HG03103 (cell line): ENCODE results near the gene MYT1.

Experiments used
- ATAC-seq: cut with Tn5 transposase; IDR thresholded peaks from one replicate; pipeline ENCODE4 v1.9.1; 2021; ENCODE audit warnings: low read depth; ENCODE audit not compliant: unreplicated experiment

MYT1 gene

GRCh38 chr20:64139199-64140060 is 24.8 kb upstream of the MYT1 start:
- ATAC-seq = no peak

DNA sequence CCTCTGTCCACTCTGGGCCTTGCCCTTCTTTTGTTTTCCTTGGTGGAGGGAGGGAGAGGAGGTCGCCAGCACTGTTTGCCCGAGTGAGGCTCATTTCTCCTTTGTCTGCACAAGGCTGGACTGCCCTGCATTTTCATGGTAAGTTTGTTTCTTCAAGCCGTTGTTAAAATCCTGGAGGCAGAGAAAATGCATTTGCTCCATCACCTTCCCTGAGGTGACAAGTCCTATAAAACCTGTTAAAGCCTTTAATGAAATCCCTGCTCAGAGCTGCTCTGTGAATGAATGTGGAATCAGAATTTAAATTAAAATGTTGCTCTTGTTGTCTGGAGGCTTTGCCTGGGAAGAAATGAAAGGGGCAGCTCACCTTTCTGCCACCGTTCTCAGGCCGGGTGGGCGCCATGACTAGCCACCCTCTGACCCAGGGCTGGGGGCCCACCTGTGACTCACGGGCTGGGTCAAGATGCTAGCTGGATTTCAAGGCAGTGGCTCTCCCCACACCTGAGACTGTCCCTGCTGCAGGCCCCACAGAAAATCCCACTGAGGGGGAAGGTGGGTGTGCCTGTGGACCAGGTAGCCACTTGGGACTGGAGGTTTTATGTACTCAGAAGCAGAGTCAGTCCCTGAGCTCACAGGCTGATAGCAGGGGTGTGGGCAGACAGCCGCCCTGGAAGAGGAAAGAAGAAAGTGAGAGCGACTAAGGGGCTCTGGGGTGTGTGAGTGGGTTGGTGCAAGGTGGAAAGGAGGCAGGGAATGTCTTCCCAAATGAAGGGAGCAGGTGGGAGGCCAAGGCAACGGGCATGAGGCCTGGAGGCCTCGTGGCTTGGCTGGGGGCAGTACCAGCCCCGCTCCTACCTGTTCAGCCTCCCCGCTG is 24.0 kb upstream of the MYT1 start:
- no peak for ATAC-seq

DNA sequence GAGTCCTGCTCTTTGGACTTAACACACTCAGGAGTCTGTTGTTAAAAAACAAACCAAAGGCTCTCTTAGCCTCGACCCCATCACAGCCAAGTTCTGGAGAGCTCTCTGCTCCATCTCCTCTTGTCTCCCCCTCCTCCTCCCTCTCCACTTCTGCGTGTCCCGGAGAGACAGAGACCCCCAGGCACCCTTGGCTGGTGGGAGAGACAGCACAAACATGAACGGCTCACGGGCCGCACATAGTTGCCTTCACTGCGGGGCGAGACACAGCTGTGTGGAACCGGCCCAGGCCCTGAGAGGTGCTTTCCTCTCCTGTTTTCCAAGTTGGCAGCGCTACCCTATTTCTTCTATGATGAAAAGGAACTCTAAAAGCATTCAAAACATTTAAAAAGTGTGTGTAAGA is 23.3 kb upstream of the MYT1 start:
- no peak for ATAC-seq

- no peak for ATAC-seq
Observed at GRCh38 chr20:64142590-64142989, 21.7 kb upstream of the MYT1 start.

DNA sequence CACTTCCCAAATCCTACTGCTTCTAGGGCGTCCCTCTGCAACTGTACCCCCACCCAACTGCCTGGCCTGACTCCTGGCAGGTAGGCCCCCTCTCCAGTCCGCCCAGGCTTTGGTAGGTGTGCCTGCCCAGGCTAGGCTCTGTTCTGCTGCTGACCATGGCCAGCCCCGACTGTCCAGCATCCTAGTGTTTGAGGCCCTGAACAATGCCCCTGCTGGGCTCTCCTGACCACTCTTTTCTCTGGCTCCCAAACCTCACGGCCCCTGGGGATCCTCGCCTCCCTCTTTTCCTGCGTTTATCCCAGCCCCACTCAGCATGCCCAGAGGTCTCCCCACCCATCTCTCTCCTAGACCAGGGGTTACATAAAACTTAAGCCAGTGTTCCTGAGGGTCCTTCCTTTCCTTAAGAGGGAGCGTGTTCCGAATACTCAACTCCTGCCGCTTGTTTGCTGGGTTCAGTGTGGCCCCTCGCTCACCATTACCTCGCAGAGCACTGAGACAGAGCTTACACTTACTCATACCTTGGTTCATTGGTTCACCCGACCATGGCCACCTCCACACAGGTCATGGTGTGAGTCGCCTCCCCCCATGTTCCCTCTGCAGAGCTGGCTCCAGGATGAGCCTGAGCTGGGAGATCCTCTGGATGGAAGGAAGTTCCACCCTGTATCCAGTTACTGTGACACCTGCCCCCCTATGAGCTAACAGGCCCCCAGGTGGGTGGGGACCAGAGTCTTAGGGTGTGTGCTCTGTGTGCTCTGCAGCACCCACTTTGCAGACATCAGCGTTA is 21.0 kb upstream of the MYT1 start:
- ATAC-seq = no peak

DNA sequence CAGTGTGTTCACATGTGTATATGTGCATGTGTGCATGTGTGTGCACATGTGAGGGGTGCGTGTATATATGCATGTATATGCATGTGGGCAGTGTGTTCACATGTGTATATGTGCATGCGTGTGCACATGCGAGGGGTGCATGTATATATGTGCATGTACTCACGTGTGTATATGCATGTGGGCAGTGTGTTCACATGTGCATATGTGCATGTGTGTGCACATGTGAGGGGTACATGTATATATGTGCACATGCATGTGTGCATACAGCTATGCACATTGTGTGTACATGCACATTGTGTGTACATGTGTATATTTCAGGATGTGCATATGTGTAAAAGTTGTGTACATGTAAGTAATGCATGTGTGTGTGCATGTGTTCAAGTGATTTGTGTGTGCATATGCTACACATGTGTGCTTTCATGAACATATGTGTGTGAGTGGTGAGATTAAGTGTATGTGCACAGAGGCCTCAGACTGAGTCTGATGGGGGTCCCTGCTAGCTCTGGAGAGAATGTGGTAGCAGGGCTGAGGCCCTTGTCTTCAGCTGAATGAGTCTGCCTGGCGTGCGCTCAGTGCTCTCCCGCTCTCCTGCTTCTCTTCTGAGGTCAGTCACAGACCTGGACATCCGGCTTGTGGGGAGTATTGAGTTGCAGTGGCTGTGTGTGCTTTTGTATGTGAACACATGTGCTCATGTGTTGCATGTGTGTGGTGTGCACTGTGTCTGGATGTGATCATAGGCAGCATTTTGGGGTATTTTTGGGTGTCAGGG is 19.9 kb upstream of the MYT1 start:
- no peak for ATAC-seq

DNA sequence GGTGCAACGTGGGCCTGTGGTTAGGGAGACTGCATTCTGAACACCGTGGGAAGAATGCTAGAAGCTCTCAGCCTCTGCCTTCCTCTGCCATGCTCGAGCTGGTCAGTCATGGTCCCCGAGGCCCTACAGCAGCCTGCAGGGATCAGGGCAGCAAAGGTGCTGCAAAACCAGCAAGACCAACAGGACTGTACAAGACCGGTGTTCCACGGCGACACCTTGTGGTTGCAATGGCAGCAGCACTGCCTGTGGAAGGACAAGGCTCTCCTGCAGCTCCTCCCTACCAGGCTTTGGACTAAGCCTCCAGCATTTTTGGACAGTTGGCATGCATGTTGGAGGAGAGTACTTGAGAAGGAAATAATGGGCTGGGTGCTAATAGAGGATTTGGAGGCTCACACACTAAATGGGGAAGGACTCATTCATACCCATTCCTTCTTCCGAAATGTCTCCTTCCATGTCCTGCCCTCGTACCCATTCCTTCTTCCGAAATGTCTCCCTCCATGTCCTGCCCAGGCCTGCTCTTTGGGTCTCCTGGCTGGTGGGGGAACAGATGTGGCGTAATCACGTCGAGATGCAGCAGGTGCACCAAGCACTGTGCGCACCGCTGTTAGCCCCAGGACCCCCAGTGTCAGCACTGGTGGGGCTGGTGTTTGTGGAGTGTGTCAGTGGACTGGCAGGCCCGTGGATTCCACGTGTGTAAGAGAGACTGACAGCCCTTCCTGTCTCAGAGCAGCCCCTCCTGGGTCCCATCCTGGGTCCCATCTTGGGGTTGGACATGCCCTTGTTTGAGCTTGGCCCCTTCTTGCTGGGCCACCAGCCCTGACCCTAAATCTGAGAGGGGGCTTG is 18.6 kb upstream of the MYT1 start:
- no peak for ATAC-seq

DNA sequence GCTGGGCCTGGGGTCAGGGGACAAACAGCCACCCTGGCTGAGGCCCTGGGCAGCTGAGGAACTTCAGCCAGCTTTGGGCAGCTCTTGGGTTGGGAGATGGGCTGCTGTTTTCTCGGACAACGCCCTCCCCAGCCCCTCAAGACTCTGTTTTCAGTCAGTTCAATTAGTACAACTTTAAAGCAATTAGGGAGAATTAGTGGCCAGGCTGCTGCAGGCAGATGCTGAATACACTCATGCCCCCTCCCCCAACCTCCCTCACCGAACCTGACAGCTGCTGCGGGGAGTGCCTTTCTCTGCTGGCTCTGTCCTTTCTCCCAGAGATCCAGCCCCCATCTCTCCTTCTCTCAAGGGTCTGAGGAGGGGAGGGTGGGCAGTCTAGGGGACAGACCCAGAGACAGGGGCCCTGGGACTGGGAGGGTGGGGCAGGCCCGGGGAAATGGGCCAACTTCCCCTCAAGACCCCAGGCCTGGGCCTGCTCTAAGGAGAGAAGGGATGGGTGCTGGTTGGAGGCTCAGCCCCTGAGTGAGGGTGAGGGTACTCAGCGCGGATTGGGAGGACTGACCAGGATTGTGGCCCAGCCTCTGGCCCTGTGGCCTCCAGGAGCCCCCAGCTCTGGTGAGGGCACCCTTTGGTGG is 17.8 kb upstream of the MYT1 start:
- no peak for ATAC-seq

GRCh38 chr20:64146936-64147477 is 17.2 kb upstream of the MYT1 start:
- no peak for ATAC-seq

- no peak for ATAC-seq
Observed at GRCh38 chr20:64148581-64148980, 15.7 kb upstream of the MYT1 start.

DNA sequence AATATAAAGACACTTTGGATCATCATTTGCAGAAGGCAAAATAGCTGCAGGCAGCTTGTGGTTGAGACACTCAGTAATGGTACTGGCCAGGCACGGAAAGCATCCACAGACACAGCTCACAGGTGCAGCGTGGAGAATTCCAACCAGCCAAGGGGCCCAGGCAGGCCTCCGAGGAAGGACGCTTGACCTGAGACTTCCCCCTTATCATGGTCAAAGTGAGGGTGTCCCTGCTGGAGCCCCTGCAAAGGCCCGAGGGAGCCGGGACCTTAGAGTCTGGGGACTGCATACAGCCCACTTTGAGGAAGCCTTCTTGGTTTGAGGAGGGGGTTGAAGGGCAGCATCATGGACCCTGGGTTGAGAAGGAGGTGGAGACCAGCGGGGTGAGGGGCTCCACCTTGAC is 15.1 kb upstream of the MYT1 start:
- no peak for ATAC-seq

- ATAC-seq = no peak
Observed at GRCh38 chr20:64149809-64150560, 14.3 kb upstream of the MYT1 start.

GRCh38 chr20:64150756-64151632 is 13.3 kb upstream of the MYT1 start:
- no peak for ATAC-seq

- no peak for ATAC-seq
Observed at GRCh38 chr20:64151633-64152530, 12.4 kb upstream of the MYT1 start.

GRCh38 chr20:64152906-64153305 is 11.3 kb upstream of the MYT1 start:
- no peak for ATAC-seq

- ATAC-seq = no peak
Observed at GRCh38 chr20:64153410-64153809, 10.8 kb upstream of the MYT1 start.
